Measurements from ENCODE around the gene DIDO1.

GRCh38 chr20:62969179-62969760 is 43.0 kb upstream of the DIDO1 start:
- TF ChIP-seq EP300 (IDR thresholded peaks at IDR 0.05) (no peak), POLR2A (IDR thresholded peaks at IDR 0.05) (no peak)
